T-helper 1 cell treated with Interleukin-12 subunit alpha and Interleukin-12 subunit beta and Interleukin-4 antibody, amounts not matched to agents 30 ng/mL and 1 ng/mL, for 36 hours (primary cell): ENCODE data around the gene MTAP. TPM values are rescaled to one million over a fixed set of nuclear protein-coding genes. Genes with fewer than 3 reads are reported as not detected.

ENCODE experiments used
- intact Hi-C: fragments of 100-400 bp; cut with micrococcal nuclease; formaldehyde crosslinking; loops from one replicate; pipeline ENCODE4 v1.15.1; 2024
- total RNA-seq: library from RNA; stranded (reverse); gene quantifications from 2 replicates; pipeline ENCODE4 v1.2.3, GENCODE V29; 2022

The MTAP gene
- 42.3 and 47.4 TPM in 2 replicates for total RNA-seq

- intact Hi-C loops: loop anchor here (2.0 to 10.0 kb wide), 4 partner anchors 420 to 768 kb away; partner anchors contain the start of genes HACD4 and KLHL9
Measured at GRCh38 chr9:21802418-21803000, at the start of gene MTAP. TSS of gene MTAP (plus strand) at chr9:21802636. CDS start at chr9:21802749, 113 bp downstream.

GRCh38 chr9:21753523-21753922, 48.9 kb upstream of the MTAP start:
- intact Hi-C loops: no loop called here

- intact Hi-C loops: no loop called here
Measured at GRCh38 chr9:21754741-21755140, 47.7 kb upstream of the MTAP start.

GRCh38 chr9:21758540-21758939, 43.9 kb upstream of the MTAP start:
- intact Hi-C loops: no loop called here

GRCh38 chr9:21761309-21761901, 41.0 kb upstream of the MTAP start:
- intact Hi-C loops: loop anchor here (2.0 kb wide), 3 partner anchors 27 to 405 kb away; no protein-coding TSS in a partner anchor

GRCh38 chr9:21762064-21762463, 40.4 kb upstream of the MTAP start:
- intact Hi-C loops: no loop called here

GRCh38 chr9:21764846-21765245, 37.6 kb upstream of the MTAP start:
- intact Hi-C loops: no loop called here

- intact Hi-C loops: loop anchor here (2.0 kb wide), 1 partner anchor 407 kb away; no protein-coding TSS in a partner anchor
Measured at GRCh38 chr9:21766096-21766495, 36.3 kb upstream of the MTAP start.

GRCh38 chr9:21770871-21771560, 31.4 kb upstream of the MTAP start:
- intact Hi-C loops: no loop called here

- intact Hi-C loops: no loop called here
Measured at GRCh38 chr9:21777701-21778100, 24.7 kb upstream of the MTAP start.

- intact Hi-C loops: no loop called here
Measured at GRCh38 chr9:21778304-21778703, 24.1 kb upstream of the MTAP start.

- intact Hi-C loops: no loop called here
Measured at GRCh38 chr9:21779397-21779796, 23.0 kb upstream of the MTAP start.

GRCh38 chr9:21781656-21782055, 20.8 kb upstream of the MTAP start:
- intact Hi-C loops: no loop called here

- intact Hi-C loops: no loop called here
Measured at GRCh38 chr9:21782205-21782604, 20.2 kb upstream of the MTAP start.

GRCh38 chr9:21788752-21789151, 13.7 kb upstream of the MTAP start:
- intact Hi-C loops: loop anchor here (1.0 to 2.0 kb wide), 11 partner anchors 28 to 605 kb away; no protein-coding TSS in a partner anchor

- intact Hi-C loops: loop anchor here (1.0 to 10.0 kb wide), 12 partner anchors 29 to 635 kb away; no protein-coding TSS in a partner anchor
Measured at GRCh38 chr9:21789541-21790037, 12.8 kb upstream of the MTAP start.

GRCh38 chr9:21795483-21795882, 7.0 kb upstream of the MTAP start:
- intact Hi-C loops: loop anchor here (10.0 kb wide), 1 partner anchor 641 kb away; no protein-coding TSS in a partner anchor

- intact Hi-C loops: loop anchor here (10.0 kb wide), 1 partner anchor 642 kb away; no protein-coding TSS in a partner anchor
Measured at GRCh38 chr9:21796768-21797167, 5.7 kb upstream of the MTAP start.

GRCh38 chr9:21800931-21801682, 1.3 kb upstream of the MTAP start:
- intact Hi-C loops: loop anchor here (5.0 to 10.0 kb wide), 2 partner anchors 419 to 766 kb away; partner anchors contain the start of gene HACD4

GRCh38 chr9:21801683-21802417, 586 bp upstream of the MTAP start:
- intact Hi-C loops: loop anchor here (2.0 to 10.0 kb wide), 4 partner anchors 420 to 767 kb away; partner anchors contain the start of genes HACD4 and KLHL9
